Fibroblast of skin of abdomen (primary cell): ENCODE measurements around the gene ELAC2. TPM values are rescaled to one million over a fixed set of nuclear protein-coding genes. Genes with fewer than 3 reads are reported as not detected.
A peak's percentile ranks its signal among the peaks of the same experiment; 100 is the strongest.

Source experiments
- DNase-seq: peaks from one replicate; pipeline ENCODE4 v3.0.0-alpha.2; 2013
- polyA plus RNA-seq, 2 experiments: library from polyadenylated mRNA; unstranded; fragments of 120-200 nt; gene quantifications; one replicate each; pipeline ENCODE4 v1.2.1, GENCODE V29; 2013; ENCODE audit not compliant: insufficient read length in 2 of 2

The ELAC2 gene
- polyA plus RNA-seq (2013, experiment 1 of 2; ENCODE audit: insufficient read length): 45.5 TPM
- 40.2 TPM for polyA plus RNA-seq (2013, experiment 2 of 2; ENCODE audit: insufficient read length)

GRCh38 chr17:13017655-13018459 lies at the start of gene ELAC2:
Gene ELAC2, minus strand, starts transcription at chr17:13018027. Its CDS starts 80 bp downstream, at chr17:13017947.
- peak; percentile 99 for DNase-seq

GRCh38 chr17:13065032-13065431 lies 47.2 kb upstream of the ELAC2 start:
- peak; percentile 30 for DNase-seq

GRCh38 chr17:13055131-13055530 lies 37.3 kb upstream of the ELAC2 start:
- DNase-seq: peak; percentile 87

GRCh38 chr17:13054666-13055065 lies 36.8 kb upstream of the ELAC2 start:
- DNase-seq: no peak

DNA sequence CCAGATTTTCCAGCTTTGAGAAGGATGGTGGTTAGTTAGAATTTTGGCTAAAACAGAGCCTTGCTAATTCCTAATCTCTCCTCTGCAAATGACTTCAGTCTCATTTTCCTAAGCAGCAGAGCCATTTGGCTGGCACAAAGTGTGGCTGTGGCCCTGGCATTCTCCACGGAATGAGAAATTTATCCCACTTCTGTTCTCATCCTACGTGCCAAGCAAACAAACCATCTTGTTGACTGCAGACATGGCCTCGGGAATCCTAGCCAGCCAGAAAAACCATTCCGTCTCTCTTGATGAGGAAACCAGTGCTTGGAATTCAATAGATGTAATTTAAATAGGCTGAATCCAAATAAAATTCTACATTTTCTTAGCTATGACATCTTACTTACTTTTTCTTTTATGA lies 34.1 kb upstream of the ELAC2 start:
- no peak for DNase-seq

GRCh38 chr17:13047011-13047606 lies 29.3 kb upstream of the ELAC2 start:
- DNase-seq: peak; percentile 85

DNA sequence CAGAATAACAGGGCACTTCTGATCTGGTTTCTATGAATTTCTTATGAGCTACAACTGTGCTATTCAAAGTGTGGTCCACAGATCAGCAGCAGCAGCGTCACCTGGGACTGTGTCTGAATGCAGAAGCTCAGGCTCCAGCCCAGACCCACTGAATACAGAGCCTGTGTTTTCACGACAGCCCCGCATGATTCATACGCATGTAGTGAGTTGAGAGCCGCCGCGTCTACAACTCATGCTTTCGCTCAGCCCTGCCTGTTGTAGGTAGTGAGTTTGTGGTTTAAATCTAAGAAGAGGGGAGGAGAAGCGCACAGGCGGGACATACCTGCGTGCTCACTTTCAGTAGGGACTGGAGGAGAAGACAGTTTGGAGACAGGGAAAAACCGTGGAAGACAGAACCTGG lies 28.5 kb upstream of the ELAC2 start:
- DNase-seq: peak; percentile 31

GRCh38 chr17:13044572-13045065 lies 26.8 kb upstream of the ELAC2 start:
- DNase-seq: peak; percentile 80

- no peak for DNase-seq
These were observed 21.3 kb upstream of the ELAC2 start for GRCh38 chr17:13038931-13039665.

DNA sequence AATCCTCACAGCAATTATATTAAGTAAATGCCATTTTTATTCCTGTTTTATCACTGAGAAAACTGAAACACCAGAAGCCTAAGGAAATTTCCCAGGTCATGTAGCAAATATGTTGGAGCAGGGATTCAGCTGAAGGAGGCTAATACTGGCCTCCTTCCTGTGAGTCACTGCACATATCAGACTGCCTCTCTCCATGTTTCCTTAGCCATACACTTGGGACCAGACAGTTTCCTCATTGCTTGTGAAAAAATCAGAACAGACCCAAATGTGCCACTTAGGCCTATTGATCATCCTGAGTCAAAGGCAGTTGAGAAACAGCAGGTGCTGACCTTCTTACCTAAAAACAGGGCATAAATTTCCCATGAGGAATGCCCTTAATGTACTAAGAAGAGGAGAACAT lies 18.9 kb upstream of the ELAC2 start:
- DNase-seq: peak; percentile 31

GRCh38 chr17:13035420-13035819 lies 17.6 kb upstream of the ELAC2 start:
- no peak for DNase-seq

GRCh38 chr17:13031718-13032350 lies 14.0 kb upstream of the ELAC2 start:
- DNase-seq: peak; percentile 55

DNA sequence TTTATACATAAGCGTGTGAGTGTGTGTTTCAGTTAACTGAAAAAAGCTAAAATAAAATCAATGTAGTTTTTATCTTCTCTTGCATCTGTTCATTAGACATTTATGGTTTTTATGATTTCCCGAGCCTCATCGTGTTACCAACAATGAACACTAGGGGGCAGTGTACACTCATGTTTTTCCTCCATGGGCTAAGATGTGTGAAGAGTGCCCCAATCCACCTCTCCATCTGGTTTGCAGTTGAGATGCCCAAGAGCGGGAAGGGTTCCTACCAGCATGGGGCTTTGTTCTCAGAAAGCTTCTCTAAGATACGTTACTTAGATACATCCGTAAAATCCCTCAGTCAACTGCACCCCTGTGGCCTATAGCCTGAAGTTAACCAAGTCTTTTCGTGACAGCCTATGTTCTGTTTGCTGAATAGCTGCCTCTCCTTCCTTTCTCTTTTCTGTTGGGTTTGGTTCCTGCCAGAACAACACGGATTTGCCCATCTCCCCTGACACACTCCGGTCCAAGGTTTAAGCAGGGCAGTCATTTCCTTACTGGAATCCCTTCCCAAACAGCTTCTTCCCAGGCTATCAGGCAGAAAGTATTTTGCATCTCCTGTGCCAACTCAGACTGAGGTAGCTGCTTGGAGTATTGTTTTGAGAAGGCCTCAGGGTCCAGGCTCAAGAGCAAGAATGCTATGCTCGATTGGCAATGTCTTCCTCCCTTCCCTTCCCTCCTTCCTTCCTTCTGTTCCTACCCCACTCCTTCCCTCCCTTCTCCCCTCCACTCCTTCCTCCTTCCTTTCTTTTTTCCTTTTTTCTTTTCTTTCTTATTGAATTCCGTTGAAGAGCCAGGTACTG lies 12.9 kb upstream of the ELAC2 start:
- DNase-seq: peak; percentile 85

GRCh38 chr17:13030056-13030455 lies 12.2 kb upstream of the ELAC2 start:
- DNase-seq: peak; percentile 25

DNA sequence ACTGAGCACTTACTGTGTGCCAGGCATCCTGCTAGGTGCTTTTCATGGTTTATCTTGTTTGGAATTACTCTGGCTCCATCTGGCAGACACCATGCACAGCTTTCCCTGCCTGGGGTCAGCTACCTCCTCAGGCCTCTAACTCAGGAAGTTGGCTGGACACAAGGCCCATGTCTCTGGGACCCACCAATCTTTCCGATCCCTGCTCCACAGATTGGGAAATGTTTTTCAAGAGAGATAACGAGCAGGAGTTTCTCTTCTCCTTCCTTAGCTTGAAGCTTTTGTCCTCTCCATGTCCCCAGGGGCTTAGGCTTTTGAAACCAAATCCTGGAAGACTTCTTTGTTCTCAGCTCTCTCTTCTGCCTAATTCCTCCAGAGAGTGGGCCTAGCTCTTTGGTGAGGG lies 11.5 kb upstream of the ELAC2 start:
- DNase-seq: no peak

- DNase-seq: peak; percentile 35
These were observed 9.4 kb upstream of the ELAC2 start for GRCh38 chr17:13027246-13027645.

DNA sequence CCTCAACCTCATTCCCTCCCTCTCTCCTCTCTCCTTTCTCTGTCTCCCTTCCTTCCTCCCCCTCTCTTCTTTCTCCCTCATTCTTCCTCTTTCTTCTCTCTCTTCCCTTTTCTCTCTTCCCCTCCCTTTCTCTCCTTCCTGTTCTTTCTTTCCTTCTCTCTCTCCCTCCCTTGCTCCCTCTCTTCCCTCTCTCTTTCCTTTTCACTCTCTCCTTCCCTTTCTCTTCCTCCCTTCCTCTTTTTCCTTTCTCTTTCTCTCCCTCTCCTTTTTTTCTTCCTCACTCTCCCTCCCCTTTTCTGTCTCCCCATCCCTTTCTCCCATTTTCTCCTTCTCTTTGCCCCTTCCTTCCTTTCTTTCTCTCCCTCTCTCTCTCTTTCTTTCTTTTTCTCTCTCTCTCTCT lies 7.9 kb upstream of the ELAC2 start:
- DNase-seq: no peak

DNA sequence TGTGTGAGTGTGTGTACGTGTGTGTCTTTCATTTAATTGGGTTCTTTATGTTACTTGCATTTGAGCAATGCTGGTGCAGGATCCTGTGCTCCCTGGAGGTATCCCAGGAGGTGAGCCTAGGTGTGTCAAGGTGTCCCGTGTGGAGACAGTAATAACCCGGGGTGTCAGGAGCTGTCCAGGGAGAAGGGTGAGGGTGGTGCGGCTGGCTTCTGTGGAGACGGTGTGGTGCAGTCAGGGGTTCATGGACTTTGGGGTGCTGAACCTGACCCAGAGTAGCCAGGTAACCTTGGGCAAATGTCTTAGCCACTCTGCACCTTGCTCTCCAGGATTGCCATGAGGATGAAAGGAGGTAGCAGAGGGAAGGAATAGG lies 7.4 kb upstream of the ELAC2 start:
- DNase-seq: no peak

GRCh38 chr17:13024526-13025257 lies 6.9 kb upstream of the ELAC2 start:
- peak; percentile 55 for DNase-seq

DNA sequence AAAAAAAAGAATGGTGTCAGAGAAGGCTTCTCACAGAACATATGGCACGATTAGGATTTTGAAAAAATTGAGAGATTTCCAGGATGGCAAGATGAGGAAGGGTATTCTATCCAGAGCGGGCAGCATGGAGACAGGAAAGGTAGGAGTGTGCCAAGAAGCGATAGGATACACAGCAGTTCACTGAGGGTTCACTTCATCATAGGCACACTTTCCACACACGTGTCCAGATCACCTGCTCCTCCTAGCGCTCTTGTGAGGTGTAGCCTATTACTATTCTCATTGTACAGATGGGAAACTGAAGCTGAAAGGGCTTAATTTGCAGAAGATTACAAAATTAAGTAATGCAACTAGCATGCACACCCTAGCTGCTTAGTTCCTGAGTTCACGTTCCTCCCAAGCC lies 6.2 kb upstream of the ELAC2 start:
- no peak for DNase-seq
